ENCODE data around the gene CERKL.

CERKL gene

DNA sequence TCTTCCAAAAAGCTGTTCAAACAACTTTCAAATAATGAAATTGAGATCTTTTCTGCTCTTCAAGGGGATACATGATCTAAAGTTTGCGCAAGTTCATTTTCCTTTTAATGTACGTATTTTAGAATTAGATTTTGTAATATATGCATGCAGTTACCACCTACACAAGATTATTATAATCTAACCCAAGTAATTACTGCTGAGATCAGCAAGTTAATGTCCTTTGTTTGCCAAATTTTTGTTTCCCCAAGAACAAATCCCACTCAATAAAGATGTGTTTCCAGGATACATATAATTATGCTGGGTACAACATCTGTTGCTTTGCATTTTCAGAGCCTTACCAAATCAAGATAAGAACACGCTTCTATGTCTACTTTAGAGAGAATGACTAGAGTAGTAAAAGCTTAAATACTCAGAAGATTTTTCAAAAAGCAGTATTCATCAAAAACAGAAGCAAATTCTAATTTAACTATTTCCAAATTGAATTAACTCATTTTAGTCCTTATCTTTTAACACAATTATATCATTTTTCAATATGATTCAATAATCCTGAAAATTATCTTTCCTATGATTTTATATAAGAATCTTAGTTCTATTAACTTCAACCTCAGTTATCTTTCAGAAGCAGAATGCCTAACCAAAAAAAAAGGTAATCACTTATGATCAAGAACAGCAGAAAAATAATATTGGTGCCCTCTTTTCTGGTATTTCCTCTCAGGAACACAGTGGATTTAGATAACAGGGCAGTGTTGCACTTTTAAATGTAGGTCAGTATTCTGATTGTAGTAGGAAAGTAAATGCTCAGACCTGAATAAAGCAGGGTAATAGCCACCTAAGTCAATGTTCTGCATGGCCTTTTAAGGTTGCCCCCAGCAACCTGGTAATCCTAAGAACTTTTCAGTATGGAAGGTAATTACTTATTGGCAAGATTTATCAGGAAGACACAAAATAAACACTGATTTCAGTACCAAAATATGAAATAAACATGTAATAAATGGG lies 28.0 kb downstream of the CERKL start:
- DNase-seq (ENCODE audit: low spot score): peak; percentile 55

GRCh38 chr2:181627545-181627944 lies 29.4 kb downstream of the CERKL start:
- no peak for DNase-seq (ENCODE audit: low spot score)

DNA sequence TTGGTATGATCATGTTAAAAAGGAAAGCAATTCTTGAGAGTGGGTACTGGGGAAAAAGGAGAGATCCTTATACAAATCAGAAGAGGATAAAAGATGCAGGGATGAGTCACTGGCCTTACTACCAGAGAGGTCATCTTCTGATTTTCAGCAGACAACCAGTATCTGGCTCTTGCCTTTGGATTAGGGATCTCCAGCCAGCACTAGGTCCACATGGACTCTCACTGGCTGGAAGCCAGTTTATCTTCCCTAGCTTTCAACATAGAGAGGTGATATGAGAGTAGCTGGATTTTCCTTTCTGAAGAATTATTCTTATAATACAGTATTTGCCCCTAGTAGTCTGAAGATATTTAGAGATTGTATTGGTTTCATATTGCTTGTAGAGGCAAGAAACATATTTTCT lies 30.2 kb downstream of the CERKL start:
- DNase-seq (ENCODE audit: low spot score): peak; percentile 73

- DNase-seq (ENCODE audit: low spot score): no peak
Measured at GRCh38 chr2:181623159-181623558, 33.7 kb downstream of the CERKL start.

DNA sequence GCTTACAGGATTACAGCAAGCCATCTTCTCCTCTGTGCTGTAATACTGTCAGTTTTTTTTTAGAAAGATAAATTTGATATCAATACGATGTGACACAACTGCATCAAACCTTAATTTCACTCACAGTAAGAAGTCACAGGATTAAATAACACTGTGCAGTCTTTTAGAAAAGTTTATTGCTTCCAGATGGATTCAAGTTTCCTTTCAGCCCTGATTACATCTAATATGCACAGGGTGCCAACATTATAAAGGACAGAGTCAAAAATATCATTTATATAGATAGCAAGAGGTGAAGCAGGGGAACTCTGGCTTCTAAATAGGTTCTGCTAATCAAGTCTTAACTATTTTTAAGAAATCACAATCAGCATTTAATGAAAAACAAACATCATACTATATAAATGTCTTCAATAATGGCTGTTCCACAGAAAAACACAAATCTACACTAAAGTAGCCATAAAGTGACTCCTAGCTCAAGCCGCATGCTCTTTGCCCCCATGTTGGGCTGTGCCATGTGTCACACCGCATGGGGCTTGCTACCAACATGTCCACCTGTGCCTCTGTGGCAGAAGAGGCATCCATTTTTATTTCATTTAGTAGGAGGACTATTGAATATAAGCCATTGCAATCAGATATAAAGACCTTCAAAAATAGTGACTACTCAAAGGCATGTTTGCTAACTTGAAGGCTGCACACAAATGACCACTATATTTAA lies 35.0 kb downstream of the CERKL start:
- DNase-seq (ENCODE audit: low spot score): peak; percentile 74

DNA sequence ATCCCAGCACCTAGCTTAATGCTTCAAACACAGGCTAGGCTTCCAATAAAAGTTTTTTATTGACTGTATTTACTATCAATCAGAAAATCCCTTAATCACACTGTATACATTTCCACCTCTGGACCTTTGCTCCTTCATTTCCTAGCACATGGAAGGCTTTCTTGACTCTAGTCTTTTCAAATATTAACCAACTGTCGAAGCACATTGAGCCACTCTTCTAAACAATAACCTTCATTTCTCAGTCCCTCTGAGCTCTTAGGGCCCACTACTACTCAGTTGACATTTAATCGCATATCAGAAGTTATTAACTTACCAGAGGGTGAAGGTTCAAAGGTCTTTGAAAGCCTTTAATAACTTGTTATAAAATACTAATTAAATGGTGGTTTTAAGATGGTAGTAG lies 37.4 kb downstream of the CERKL start:
- DNase-seq (ENCODE audit: low spot score): no peak

DNA sequence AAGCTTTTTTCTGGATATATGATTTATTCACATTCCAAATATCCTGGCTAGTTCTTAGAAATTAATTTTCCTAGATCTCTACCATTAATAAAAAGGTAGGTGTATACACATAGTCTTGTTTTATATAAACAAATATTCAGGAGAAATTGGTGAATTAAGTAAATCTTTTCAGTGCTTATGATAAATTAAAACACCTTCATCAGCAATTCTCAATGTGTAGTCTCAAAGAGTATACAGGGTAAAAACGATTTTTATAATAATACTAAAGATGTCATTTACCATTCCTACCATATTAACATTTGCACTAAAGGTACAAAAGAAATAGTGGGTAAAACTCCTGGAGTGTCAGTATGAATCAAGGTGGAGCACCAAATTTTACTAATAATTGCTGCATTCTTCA lies 40.2 kb downstream of the CERKL start:
- DNase-seq (ENCODE audit: low spot score): no peak

GRCh38 chr2:181614874-181615638 lies 41.8 kb downstream of the CERKL start:
- DNase-seq (ENCODE audit: low spot score): peak; percentile 78

DNA sequence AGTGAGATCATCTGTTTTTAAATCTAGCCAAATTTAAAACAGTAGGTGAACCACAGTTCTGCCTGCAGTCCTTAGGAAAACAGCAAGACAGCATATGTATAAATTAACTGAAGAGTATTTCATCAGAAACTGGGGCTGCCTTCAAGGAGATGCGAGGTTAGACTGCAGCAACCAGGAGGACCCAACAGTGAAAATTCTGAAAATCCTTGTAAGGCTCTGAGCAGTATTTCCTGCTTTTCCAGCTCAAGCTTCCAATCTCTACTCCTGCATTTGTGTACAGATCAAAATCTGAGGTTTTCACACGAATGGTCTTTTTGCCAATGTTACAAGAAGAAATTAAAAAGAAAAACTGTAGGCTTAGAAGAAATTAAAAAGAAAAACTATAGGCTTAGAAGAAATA lies 43.7 kb downstream of the CERKL start:
- peak; percentile 67 for DNase-seq (ENCODE audit: low spot score)

- no peak for DNase-seq (ENCODE audit: low spot score)
Measured at GRCh38 chr2:181607629-181608590, 49.0 kb downstream of the CERKL start.

DNA sequence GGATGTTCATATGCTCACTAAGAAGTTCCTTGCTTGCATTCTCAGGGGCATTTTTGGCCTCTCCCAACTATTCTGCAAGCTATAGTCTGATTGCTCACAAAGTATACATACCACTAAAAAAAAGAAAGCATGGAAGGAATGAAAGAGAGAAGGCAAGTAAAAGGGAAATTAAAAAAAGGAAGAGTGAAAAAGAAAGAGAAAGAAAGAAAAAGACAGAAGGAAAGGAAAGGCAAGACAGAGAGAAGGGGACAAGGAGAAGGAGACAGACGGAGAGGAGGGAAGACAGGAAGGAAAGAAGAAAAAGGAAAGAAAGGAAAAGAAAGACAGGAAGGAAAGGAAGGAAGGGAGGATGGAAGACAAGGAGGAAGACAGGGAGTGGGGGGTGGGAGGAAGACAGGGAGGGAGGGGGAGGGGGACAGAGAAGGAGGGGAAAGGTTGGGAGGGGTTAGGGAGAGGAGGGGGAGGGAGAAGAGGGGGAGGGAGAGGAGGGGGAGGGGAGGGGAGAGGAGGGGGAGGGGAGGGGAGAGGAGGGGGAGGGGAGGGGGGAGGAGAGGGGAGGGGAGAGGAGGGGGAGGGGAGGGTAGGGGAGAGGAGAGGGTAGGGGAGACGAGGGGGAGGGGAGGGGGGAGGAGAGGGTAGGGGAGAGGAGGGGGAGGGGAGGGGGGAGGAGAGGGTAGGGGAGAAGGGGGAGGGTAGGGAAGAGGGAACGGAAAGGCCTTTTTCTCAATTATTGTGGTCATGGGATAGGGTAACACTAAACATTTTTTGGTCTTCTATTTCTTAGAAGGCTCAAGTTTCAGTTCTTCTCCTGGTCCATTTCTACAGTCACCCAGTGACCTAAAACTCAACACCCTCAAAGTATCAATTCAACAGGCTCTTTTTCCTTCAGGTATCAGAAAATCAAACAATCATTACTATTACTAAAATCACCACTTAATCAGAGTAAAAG lies 50.7 kb downstream of the CERKL start:
- no peak for DNase-seq (ENCODE audit: low spot score)

GRCh38 chr2:181602017-181602416 lies 54.9 kb downstream of the CERKL start:
- DNase-seq (ENCODE audit: low spot score): no peak

- DNase-seq (ENCODE audit: low spot score): no peak
Measured at GRCh38 chr2:181596556-181596955, 60.3 kb downstream of the CERKL start.

DNA sequence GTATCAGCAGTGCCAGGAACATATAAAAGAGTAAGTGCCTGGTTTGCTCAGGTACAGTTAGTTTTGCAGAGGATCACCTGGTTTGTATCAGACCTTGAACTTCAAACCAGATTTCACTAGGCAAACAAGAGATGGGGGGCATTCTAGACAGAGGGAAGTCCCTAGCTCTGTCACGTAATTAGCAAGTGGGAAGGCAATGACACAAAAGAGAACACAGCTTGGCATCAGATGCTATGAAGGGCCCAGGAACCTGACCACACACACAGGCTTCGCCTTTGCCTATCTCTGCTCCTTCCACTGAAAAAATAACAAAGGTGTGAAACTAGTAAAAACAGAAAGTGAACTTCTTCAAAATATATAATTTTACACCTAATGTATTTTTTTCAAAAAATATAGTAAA lies 62.6 kb downstream of the CERKL start:
- DNase-seq (ENCODE audit: low spot score): no peak

GRCh38 chr2:181589779-181590178 lies 67.1 kb downstream of the CERKL start:
- DNase-seq (ENCODE audit: low spot score): no peak

DNA sequence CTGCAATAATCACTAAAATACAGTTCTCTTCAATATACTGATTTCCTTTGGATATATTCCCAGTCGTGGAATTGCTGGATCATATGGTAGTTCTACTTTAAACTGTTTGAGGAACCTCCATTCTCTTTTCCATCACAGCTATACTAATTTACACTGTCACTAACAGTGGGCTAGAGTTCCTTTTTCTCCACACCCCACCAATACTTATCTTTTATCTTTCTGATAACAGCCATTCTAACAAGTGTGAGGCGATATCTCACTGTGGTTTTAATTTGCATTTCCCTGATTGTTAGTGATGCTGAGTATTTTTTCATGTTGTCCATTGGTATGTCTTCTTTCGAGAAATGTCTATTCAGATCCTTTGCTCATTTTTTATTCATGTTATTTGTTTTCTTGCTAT lies 68.4 kb downstream of the CERKL start:
- DNase-seq (ENCODE audit: low spot score): no peak

GRCh38 chr2:181586569-181587081 lies 70.3 kb downstream of the CERKL start:
- DNase-seq (ENCODE audit: low spot score): peak; percentile 50

DNA sequence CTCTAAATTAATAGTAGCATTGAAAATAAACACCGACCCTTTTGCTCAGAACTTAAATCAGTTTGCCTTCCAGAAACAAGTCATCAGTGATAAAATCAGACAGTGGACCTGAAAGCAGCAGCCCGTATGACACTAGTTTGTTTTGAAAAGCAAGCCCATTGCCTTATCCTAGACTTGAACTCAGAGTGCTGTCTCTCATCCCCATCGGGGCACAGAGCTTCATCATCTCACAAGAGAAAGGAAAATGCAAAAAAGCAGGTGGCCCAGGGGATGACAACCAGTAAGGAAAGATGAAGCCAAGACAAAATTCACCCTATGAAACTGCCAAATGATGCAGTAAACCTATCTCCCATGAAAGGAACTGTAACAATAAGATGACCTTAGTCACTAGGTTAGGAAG lies 71.2 kb downstream of the CERKL start:
- peak; percentile 54 for DNase-seq (ENCODE audit: low spot score)

- no peak for DNase-seq (ENCODE audit: low spot score)
Measured at GRCh38 chr2:181581534-181581933, 75.4 kb downstream of the CERKL start.

DNA sequence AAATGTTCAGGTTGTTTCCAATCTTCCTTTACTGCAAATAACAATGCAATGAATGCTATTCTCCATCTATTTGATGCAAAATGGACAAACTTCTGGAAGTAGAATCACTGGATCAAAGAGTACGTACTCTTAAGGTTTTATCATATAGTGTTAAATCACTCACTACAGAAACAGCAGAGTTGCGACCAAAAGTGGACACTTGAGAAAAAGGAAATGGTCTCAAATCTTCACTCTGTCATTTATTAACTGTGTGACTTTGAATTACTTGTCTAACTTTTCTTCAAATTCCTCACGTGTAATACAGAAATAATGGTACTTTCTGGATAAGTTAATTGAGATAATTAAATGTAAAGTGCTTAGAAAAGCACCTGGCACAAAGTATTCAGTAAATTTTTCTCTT lies 78.1 kb downstream of the CERKL start:
- DNase-seq (ENCODE audit: low spot score): no peak
